Motor neuron (in vitro differentiated cells): ENCODE measurements around the gene MOB3B. TPM values are rescaled to one million over a fixed set of nuclear protein-coding genes. Genes with fewer than 3 reads are reported as not detected.
A peak's percentile ranks its signal among the peaks of the same experiment; 100 is the strongest.
"Not testable (repeated sequence)": the region's sequence is repeated elsewhere in the genome, so short reads cannot be mapped to it uniquely, and the experiment has no call there.

ENCODE experiments used
- ATAC-seq, 8 experiments: fragments of 200-7000 bp; cut with Tn5 transposase; replicated peaks in 6 of 8; 2 replicates each; pipeline ENCODE4 v1.8.0; 2021; ENCODE audit warnings: mild to moderate bottlenecking in 8 of 8, moderate library complexity in 8 of 8
- H3K27ac ChIP-seq, 2 donors: fragments of 250-450 bp; sonication (Bioruptor Pico); 2 replicates each; pipeline ENCODE4 v1.9.0; 2021; ENCODE audit warnings: antibody characterized with exemption in 2 of 2, mild to moderate bottlenecking in 2 of 2, moderate library complexity in 1 of 2
- H3K4me1 ChIP-seq, 2 donors: fragments of 250-450 bp; sonication (Bioruptor Pico); replicated peaks in 1 of 2; 2 replicates each; pipeline ENCODE4 v1.6.1; 2021; ENCODE audit warnings: antibody characterized with exemption in 2 of 2, mild to moderate bottlenecking in 2 of 2, moderate library complexity in 1 of 2
- H3K4me3 ChIP-seq, 5 donors: fragments of 250-450 bp; sonication (Bioruptor Pico); 2 replicates each; pipeline ENCODE4 v1.9.0; 2021; ENCODE audit warnings: antibody characterized with exemption in 5 of 5, mild to moderate bottlenecking in 5 of 5, moderate library complexity in 4 of 5
- WGBS, 10 experiments: fragments of 450-650 bp; shearing (Covaris generic); methylation state at CpG; one replicate each; pipeline ENCODE4 v1.0.0; 2022; 5-methylcytosine and 5-hydroxymethylcytosine counted together
- in situ Hi-C, 9 experiments: fragments of 400-800 bp; cut with MboI; loops; one replicate each; pipeline ENCODE4 v1.15.0; 2021; ENCODE audit warnings: low sequenced_read_pairs in 9 of 9, low pct_unique_long_range_greater_than_20kb in 2 of 9; ENCODE audit not compliant: unreplicated experiment in 9 of 9
- total RNA-seq, 8 experiments: library from RNA; unstranded; fragments of 300-600 nt; gene quantifications; 2 replicates each; pipeline versions ENCODE4 v1.2.3 to v1.2.4, GENCODE V29; 2022

The MOB3B gene
- total RNA-seq, 8 experiments from 2014 or later: 3.7 to 13.4 (median 5.2) TPM

DNA sequence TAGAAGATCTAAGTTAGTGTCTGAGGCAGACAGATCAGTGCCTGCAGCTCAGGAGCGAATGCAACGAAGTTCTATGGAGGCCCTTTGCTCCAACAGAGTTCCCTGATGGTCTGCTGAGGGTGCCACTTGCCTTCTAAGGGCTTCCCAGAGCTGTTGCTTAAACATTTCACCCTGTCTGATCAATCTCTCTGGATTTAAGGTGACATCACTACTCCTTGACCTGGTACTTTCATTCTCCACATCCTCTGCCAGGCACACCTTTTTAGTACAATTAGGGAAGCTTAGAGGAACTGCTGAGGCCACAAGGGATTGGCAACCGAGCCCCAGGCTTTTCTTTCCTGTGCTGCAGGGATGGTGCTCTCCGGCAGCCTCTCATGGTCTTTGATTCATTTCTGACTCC is 99.7 kb downstream of the MOB3B start:
- WGBS, 10 experiments: 40 to 100% (median 50%) methylated on average over 1 to 2 of the region's 4 CpGs; no CpG with 5 or more reads in 5 of the 10 experiments
- H3K4me1 ChIP-seq: peaks cover 59 to 76% of the 10 kb centered on the region in 2 donors
- in situ Hi-C loops: no loop called here
- no peak overlapping the region for H3K4me3 ChIP-seq
- H3K27ac ChIP-seq: no peak overlapping the region
- ATAC-seq: no peak

DNA sequence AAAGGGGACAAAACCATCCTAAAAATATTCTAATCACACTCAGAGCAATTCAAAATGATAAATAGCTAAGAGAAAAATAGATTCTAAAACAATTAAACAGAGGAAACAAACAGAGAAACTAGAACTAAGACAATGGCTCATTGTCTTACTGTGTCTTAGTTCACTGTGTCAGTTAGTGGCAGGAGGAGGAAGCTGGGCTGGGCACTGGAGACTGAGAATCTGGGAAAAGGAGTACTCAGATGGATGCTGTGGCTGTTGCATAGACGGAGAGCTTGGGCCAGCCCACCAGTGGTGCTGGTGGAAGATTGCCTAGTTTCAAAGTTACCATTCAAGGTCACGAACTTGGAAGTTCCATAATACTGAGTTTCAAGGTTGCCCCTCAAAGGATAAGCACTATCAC is 100.2 kb downstream of the MOB3B start:
- no peak overlapping the region for H3K4me3 ChIP-seq
- peaks cover 54 to 76% of the 10 kb centered on the region in 2 donors for H3K4me1 ChIP-seq
- no peak for ATAC-seq
- H3K27ac ChIP-seq: no peak overlapping the region
- 17 to 100% (median 100%) methylated on average over 1 to 2 of the region's 2 CpGs; no CpG with 5 or more reads in 5 of the 10 experiments for WGBS, 10 experiments
- in situ Hi-C loops: no loop called here

DNA sequence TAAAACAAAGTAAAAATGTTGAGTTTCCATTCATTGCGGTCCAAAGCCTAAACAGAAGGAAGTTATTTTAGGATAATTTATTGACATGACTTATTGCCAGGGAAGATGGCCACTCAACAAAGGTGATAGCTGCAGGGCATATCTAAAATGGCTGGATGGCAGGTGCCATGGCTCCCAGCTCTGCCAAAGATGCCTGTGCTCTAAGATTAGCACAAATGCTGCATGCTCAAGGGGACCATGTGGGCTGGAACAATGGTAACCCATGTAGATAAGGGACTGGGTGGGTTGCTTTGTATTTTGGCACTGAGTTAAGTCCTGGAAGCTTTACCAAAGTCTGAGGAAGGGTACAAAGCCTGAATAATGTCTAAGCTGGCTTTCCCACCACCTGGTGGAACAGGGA is 101.1 kb downstream of the MOB3B start:
- H3K4me3 ChIP-seq: no peak overlapping the region
- WGBS, 10 experiments: 71 to 100% (median 100%) methylated on average over 1 of the region's 1 CpG; no CpG with 5 or more reads in 4 of the 10 experiments
- no peak overlapping the region for H3K27ac ChIP-seq
- peaks cover 45 to 76% of the 10 kb centered on the region in 2 donors for H3K4me1 ChIP-seq
- in situ Hi-C loops: no loop called here
- no peak for ATAC-seq

DNA sequence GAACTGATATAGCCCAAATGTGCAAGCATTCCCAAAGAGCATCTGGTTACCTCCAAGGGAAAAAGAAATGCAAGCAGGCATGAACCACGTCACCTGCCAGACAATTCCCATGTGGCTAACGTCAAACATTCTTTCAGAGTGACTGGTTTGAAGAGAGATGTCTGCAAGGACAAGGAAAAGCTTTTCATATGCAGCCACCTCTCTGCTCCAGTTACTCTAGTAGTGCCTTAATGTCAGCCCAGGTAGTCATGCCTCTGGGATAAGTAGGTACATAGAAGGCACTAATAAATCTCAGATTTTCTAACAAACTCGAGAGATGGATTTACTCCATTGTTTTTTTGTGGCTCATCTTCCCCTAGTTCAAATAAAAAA is 102.4 kb downstream of the MOB3B start:
- H3K4me1 ChIP-seq: peaks cover 38 to 71% of the 10 kb centered on the region in 2 donors
- ATAC-seq: no peak
- no peak overlapping the region for H3K4me3 ChIP-seq
- H3K27ac ChIP-seq: no peak overlapping the region
- in situ Hi-C loops: no loop called here
- WGBS, 10 experiments: 20 to 100% (median 69%) methylated on average over 1 to 3 of the region's 3 CpGs; no CpG with 5 or more reads in 2 of the 10 experiments

DNA sequence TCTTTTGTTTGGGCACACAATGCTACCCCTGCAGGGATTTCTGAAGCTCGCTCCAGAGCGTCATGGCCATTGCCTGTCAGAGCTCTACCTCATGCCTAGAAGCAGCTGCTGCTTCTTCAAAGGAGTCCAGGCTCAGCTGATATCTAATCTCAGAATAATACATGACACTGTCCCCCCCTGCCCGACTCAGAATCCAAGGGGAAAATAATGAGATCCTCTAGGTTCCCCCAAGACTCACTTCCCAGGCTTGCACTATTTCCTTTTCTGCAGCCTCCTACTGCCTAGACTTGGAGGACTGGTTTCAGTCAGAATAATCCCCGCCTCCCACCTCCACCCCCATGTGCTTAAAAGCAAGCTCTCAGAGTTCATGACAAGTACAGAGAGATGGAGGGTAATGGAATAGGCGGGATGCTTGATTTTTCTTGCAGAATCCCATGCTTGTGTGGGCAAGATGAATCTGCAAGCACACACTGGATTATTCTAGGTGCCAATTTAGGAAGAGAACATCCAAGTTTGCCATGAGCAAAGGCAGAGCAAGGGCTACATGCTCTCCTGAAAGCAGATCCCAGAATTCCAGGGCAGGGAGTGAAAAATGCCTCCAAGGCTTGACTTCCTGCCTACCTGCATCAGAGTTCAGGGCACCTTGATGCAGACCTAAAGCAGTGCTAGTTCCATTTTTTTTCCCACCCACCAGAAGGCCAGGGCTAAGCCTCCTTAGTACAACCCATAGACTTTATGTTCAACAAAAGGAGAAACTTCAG is 102.9 kb downstream of the MOB3B start:
- peak overlapping the region in 1 of 2 donors; percentile 23 for H3K27ac ChIP-seq
- in situ Hi-C loops: no loop called here

DNA sequence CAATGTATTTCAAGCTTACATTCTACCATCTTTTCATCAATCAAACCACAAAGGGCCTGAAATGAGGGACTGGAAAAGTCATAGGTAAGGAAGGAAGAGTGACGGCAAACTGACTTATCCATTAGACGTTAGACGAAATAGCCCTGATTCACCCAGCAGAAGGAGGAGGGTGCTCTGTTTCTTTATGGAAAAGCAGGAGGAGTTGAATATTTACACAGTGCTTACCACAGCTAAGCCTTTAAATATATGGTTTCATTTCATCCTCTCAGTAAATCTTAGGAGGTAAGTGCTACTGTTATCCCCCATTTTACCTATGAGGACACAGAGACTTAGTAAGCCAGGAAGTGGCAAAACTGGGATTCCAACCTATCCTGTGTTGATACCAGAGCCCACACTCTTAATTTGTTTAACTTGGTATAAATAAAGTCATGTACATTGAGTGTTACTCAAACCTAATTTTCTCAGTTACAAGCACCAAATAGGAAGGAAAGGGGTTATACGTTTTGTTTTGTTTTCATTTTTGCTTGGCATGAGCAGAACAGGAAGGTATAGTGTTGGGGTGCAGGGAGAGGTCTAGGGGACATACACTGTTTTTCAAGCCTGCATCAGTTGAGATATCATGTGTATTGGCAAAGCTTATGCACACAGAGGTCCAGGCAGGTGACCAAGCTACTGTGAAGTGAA is 103.6 kb downstream of the MOB3B start:
- in situ Hi-C loops: no loop called here
- Histone ChIP-seq H3K4me3 (no peak overlapping the region), H3K27ac (peak overlapping the region in 1 of 2 donors; percentile 23), H3K4me1 (peaks cover 28 to 66% of the 10 kb centered on the region in 2 donors)
- WGBS, 10 experiments: 36 to 75% (median 51%) methylated on average over 1 to 4 of the region's 4 CpGs; no CpG with 5 or more reads in 3 of the 10 experiments
- peak in 2 of 8 experiments; percentile 16 to 17 for ATAC-seq

More for the DNA sequence above, 102.9 kb downstream of the MOB3B start:
- 38 to 67% (median 50%) methylated on average over 2 to 3 of the region's 5 CpGs; no CpG with 5 or more reads in 6 of the 10 experiments for WGBS, 10 experiments
- ATAC-seq: peak in 5 of 8 experiments; percentile 68 to 79 (median 78)
- Histone ChIP-seq H3K4me1 (peaks cover 34 to 71% of the 10 kb centered on the region in 2 donors), H3K4me3 (no peak overlapping the region)

DNA sequence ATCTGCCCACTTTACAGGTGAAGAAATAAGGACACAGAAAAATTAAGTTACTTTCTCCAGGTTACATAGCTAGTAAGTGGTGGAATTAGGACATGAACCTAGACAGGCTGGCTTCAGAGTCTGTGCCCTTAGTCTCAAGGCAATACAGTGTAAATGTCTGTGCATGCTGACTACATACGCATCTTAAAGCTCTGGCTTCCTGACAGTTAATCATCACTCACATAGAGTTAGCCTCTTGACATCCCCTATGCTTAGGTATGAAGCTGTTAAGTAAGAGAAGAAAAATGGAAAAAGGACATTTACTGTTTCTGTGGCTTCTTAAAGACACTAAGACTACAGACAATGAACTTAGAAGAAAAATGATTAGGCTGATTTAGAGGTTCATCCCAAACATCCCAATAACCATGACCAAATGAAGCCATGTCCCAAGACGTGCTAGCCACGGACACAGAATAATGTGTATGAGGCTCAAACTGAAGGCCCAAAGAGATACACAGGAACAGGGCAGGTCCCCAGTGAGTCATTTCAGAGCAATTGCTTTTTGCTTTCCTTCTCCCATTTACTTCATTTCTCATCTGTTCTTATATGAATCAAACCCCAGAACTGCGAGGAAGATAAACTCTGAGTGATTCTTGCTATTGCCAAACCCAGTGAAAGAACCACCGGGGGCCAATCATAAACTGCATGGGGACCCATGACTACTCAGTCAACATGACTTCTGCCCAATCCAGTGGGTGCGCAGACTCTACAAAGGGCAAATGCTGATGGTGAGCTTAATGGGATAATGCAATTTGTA is 105.5 kb downstream of the MOB3B start:
- ATAC-seq: peak in 6 of 8 experiments; percentile 11 to 62 (median 42)
- Histone ChIP-seq H3K4me1 (peaks cover 24 to 53% of the 10 kb centered on the region in 2 donors), H3K27ac (no peak overlapping the region), H3K4me3 (no peak overlapping the region)
- in situ Hi-C loops: loop anchor here in 1 of 9 experiments (25.0 kb wide), 1 partner anchor 113 kb away; the partner anchor contains the start of gene MOB3B
- 59 to 100% (median 94%) methylated on average over 1 to 6 of the region's 6 CpGs; no CpG with 5 or more reads in 2 of the 10 experiments for WGBS, 10 experiments

DNA sequence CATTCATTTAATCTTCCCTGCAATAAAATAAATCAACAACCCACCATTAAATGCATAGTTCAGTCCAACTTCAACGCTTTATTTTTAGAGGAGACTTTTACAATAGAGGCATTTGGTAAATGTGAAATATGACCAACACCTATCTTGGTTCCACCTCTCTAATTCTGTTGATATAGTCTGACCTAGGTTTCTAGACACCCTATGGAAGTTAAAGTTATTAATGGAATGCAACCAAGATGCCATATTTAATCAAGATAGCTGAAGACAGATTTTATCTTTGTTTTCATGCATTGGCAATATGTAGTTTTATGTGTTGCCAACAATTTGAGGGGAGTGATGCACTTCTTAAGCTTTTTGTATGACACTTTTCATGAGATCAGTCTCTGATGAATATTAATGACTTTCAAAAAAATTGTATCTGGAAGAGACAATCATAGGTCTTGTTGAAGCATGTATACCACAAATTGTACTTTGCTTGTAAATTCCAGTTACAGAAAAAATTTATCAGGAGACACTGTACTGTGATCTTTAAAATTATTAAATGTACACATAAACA is 107.3 kb downstream of the MOB3B start:
- Histone ChIP-seq H3K4me1 (peaks cover 22 to 53% of the 10 kb centered on the region in 2 donors), H3K4me3 (no peak overlapping the region), H3K27ac (no peak overlapping the region)
- in situ Hi-C loops: loop anchor here in 1 of 9 experiments (25.0 kb wide), 1 partner anchor 115 kb away; the partner anchor contains the start of gene MOB3B
- ATAC-seq: peak in 3 of 8 experiments; percentile 12 to 75 (median 13)
- 0 to 75% (median 33%) methylated on average over 1 of the region's 1 CpG; no CpG with 5 or more reads in 1 of the 10 experiments for WGBS, 10 experiments

DNA sequence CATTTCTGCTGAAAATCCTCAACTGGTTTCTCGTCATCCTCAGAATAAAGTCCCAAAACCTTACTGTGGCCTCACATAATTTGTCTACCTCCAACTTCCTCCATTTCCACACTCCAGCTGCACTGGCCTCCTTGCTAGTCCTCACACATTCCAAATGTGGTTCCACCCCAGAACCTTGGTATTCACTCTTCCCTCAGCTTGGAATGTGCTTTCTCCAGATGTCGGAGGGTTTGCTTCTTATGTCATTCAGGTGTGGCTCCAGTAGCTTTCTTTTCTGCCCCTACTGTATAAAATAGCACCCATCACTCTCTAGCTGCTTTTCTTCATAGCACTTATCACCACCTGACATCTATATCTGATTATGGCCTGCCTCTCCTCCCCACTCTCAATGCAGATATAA is 108.0 kb downstream of the MOB3B start:
- no peak overlapping the region for H3K4me3 ChIP-seq
- WGBS, 10 experiments: 0 to 100% (median 29%) methylated on average over 1 to 2 of the region's 2 CpGs; no CpG with 5 or more reads in 3 of the 10 experiments
- peak in 3 of 8 experiments; percentile 65 to 85 (median 68) for ATAC-seq
- H3K4me1 ChIP-seq: peaks cover 14 to 45% of the 10 kb centered on the region in 2 donors
- H3K27ac ChIP-seq: no peak overlapping the region
- in situ Hi-C loops: loop anchor here in 1 of 9 experiments (25.0 kb wide), 1 partner anchor 116 kb away; the partner anchor contains the start of gene MOB3B

DNA sequence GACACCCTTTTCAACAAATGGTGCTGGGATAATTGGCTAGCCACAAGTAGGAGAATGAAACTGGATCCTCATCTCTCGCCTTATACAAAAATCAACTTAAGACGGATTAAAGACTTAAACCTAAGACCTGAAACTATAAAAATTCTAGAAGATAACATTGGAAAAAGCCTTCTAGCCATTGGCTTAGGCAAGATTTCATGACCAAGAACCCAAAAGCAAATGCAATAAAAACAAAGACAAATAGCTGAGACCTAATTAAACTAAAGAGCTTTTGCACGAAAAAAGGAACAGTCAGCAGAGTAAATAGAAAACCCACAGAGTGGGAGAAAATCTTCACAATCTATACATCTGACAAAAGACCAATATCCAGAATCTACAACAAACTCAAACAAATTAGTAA is 110.1 kb downstream of the MOB3B start:
- not testable (repeated sequence) for H3K27ac ChIP-seq, ATAC-seq, H3K4me3 ChIP-seq
- in situ Hi-C loops: loop anchor here in 1 of 9 experiments (25.0 kb wide), 1 partner anchor 118 kb away; the partner anchor contains the start of gene MOB3B
- 60 to 100% (median 96%) methylated on average over 1 to 3 of the region's 3 CpGs; no CpG with 5 or more reads in 1 of the 10 experiments for WGBS, 10 experiments
- peaks cover 2 to 26% of the 10 kb centered on the region in 2 donors for H3K4me1 ChIP-seq

DNA sequence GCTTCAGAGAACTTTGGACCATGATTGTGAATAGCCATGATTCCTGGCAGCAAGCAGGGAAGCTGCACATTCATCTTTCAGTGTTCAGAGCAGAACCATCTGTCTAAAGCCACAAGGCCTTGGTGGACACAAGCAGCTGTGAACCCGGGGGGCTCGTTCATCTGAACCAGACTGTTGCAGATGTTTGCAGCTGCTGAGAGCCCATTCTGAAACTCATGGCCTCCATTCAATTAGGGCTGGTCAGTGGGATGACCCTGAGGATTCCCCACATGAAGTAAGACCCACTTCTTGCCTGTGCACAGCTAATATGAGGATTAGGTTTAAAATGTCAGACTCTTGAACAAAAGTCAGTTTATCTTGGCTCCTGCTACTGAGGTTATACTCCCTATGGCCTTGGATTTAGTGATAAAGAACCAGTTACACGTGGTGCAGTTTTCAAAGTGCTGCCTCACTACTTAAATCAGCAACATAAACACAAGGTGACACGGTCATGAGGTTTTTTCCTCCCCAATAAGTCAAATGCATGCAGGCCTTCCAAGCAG is 115.3 kb downstream of the MOB3B start:
- WGBS, 10 experiments: 33 to 90% (median 67%) methylated on average over 1 to 3 of the region's 4 CpGs; no CpG with 5 or more reads in 3 of the 10 experiments
- H3K4me1 ChIP-seq: peaks cover 12% of the 10 kb centered on the region in 2 donors
- no peak overlapping the region for H3K4me3 ChIP-seq
- in situ Hi-C loops: loop anchor here in 1 of 9 experiments (25.0 kb wide), 1 partner anchor 123 kb away; the partner anchor contains the start of gene MOB3B
- no peak overlapping the region for H3K27ac ChIP-seq
- ATAC-seq: peak in 1 of 8 experiments; percentile 18
